ENCODE measurements around the gene ARID1B. TPM values are rescaled to one million over a fixed set of nuclear protein-coding genes. Genes with fewer than 3 reads are reported as not detected.
A peak's percentile ranks its signal among the peaks of the same experiment; 100 is the strongest.

The ARID1B gene
- total and polyA plus RNA-seq, 10 of the 15 experiments (the other 5 are each of a cell fraction or from before 2014, with no cell fraction given), result 24.7 to 133 (median 54.6) TPM

DNA sequence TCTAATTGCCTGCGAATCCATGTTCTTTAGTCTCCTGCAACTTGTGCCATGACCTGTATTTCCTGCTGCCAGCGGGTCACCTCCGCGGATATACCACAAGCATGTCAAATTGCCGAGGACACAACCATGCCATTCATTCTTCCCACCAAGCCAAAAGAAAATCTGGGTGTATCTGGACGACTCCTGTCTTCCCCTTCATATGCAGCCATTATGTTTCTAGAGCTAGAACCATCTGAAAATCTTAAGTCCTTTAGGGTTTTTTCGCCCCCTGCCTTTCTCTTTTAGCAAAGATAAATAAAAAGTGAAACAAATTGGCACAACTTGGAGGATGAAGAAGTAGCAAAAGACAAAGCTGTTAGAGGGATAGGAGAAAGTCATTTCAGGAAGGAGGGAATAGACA, 242.6 kb downstream of the ARID1B start:
- ChIA-PET SMC1A (ENCODE audit: uncharacterized antibody, unreplicated experiment) (interaction anchor here (0.6 to 2.5 kb wide), 28 partner anchors 9 to 455 kb away, joined by 3 to 13 read pairs (median 4); no protein-coding TSS in a partner anchor), POLR2A (interaction anchor here (0.6 to 2.0 kb wide), 4 partner anchors 10 to 68 kb away, joined by 3 to 5 read pairs (median 4); no protein-coding TSS in a partner anchor), CTCF (interaction anchor here (0.6 to 2.4 kb wide), 15 partner anchors 10 to 1351 kb away, joined by 3 to 8 read pairs (median 4); no protein-coding TSS in a partner anchor), RAD21 (ENCODE audit: unreplicated experiment) (interaction anchor here (0.8 to 4.2 kb wide), 22 partner anchors 19 to 383 kb away, joined by 3 to 14 read pairs (median 4); no protein-coding TSS in a partner anchor)
- Histone ChIP-seq H2AFZ (ENCODE audit: control insufficient read depth, low read depth, low read length) (no peak overlapping the region), H3K4me2 (ENCODE audit: control insufficient read depth, insufficient read depth) (peak overlapping the region; percentile 38), H3K4me3 (peak overlapping the region; percentile 54), H4K20me1 (ENCODE audit: control insufficient read depth, insufficient read depth) (no peaks in the 10 kb centered on the region), H3K4me1 (ENCODE audit: control insufficient read depth, insufficient read depth, low read length) (peaks cover 38% of the 10 kb centered on the region), H3K36me3 (ENCODE audit: control insufficient read depth in 2 of 2, insufficient read depth in 2 of 2, low read length in 1 of 2) (no peaks in the 10 kb centered on the region), H3K9me3 (replicated peaks; ENCODE audit: control insufficient read depth, insufficient read depth, low read length) (no peaks in the 10 kb centered on the region; the same call in 2 of the 3 replicates), H3K27me3 (replicated peaks in 1 of 2; ENCODE audit: control insufficient read depth in 2 of 2, insufficient read depth in 2 of 2, low read length in 1 of 2) (no peaks in the 10 kb centered on the region), H3K79me2 (ENCODE audit: control insufficient read depth, insufficient read depth, low read length) (peaks cover 95% of the 10 kb centered on the region), H3K27ac (ENCODE audit: control insufficient read depth, insufficient read depth) (peak overlapping the region; percentile 62; the same call in 1 of the 2 replicates), H3K9ac (ENCODE audit: control insufficient read depth, insufficient read depth, low read length) (peak overlapping the region; percentile 5; the same call in 1 of the 2 replicates)
- TF ChIP-seq IKZF1 (conservative IDR thresholded peaks at IDR 0.05) (peak; percentile 11; the same call in 1 of the 2 replicates), DPF2 (IDR thresholded peaks at IDR 0.05) (0 out of 2 replicates have a peak, but pooled peaks have one; percentile 2), BACH1 (IDR thresholded peaks at IDR 0.05; ENCODE audit: borderline replicate concordance) (0 out of 2 replicates have a peak, but pooled peaks have one; percentile 4), PAX5 (IDR thresholded peaks at IDR 0.05; ENCODE audit: borderline replicate concordance, low read depth, low read length) (no peak), GATAD2B (conservative IDR thresholded peaks at IDR 0.05; ENCODE audit: low read depth) (no peak), IKZF2 (IDR thresholded peaks at IDR 0.05) (peak; percentile 8 to 29; a peak in 2 of 4 replicates), RAD21 (IDR thresholded peaks at IDR 0.05; ENCODE audit: insufficient read depth, low read depth, low read length) (peak; percentile 47), YY1 (IDR thresholded peaks at IDR 0.05; ENCODE audit: low read depth, low read length) (0 out of 2 replicates have a peak, but pooled peaks have one; percentile 34)
- TF ChIP-seq, protein P1, sequence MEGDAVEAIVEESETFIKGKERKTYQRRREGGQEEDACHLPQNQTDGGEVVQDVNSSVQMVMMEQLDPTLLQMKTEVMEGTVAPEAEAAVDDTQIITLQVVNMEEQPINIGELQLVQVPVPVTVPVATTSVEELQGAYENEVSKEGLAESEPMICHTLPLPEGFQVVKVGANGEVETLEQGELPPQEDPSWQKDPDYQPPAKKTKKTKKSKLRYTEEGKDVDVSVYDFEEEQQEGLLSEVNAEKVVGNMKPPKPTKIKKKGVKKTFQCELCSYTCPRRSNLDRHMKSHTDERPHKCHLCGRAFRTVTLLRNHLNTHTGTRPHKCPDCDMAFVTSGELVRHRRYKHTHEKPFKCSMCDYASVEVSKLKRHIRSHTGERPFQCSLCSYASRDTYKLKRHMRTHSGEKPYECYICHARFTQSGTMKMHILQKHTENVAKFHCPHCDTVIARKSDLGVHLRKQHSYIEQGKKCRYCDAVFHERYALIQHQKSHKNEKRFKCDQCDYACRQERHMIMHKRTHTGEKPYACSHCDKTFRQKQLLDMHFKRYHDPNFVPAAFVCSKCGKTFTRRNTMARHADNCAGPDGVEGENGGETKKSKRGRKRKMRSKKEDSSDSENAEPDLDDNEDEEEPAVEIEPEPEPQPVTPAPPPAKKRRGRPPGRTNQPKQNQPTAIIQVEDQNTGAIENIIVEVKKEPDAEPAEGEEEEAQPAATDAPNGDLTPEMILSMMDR (IDR thresholded peaks at IDR 0.05 in 2 of 3, conservative IDR thresholded peaks at IDR 0.05 in 1 of 3; ENCODE audit: control insufficient read depth in 2 of 3, extremely low read depth in 1 of 3, insufficient read depth in 1 of 3, low read depth in 3 of 3, low read length in 3 of 3), result peak; percentile 5 to 32 (median 12); a peak in 2 of 6 replicates
- TF ChIP-seq, protein P2, sequence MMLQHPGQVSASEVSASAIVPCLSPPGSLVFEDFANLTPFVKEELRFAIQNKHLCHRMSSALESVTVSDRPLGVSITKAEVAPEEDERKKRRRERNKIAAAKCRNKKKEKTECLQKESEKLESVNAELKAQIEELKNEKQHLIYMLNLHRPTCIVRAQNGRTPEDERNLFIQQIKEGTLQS (IDR thresholded peaks at IDR 0.05; ENCODE audit: borderline replicate concordance, extremely low read depth, low read depth, low read length), result no peak
- TF ChIP-seq, protein P3, sequence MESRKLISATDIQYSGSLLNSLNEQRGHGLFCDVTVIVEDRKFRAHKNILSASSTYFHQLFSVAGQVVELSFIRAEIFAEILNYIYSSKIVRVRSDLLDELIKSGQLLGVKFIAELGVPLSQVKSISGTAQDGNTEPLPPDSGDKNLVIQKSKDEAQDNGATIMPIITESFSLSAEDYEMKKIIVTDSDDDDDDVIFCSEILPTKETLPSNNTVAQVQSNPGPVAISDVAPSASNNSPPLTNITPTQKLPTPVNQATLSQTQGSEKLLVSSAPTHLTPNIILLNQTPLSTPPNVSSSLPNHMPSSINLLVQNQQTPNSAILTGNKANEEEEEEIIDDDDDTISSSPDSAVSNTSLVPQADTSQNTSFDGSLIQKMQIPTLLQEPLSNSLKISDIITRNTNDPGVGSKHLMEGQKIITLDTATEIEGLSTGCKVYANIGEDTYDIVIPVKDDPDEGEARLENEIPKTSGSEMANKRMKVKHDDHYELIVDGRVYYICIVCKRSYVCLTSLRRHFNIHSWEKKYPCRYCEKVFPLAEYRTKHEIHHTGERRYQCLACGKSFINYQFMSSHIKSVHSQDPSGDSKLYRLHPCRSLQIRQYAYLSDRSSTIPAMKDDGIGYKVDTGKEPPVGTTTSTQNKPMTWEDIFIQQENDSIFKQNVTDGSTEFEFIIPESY (IDR thresholded peaks at IDR 0.05), result peak; percentile 70; the same call in 1 of the 2 replicates
- TF ChIP-seq, protein P4, sequence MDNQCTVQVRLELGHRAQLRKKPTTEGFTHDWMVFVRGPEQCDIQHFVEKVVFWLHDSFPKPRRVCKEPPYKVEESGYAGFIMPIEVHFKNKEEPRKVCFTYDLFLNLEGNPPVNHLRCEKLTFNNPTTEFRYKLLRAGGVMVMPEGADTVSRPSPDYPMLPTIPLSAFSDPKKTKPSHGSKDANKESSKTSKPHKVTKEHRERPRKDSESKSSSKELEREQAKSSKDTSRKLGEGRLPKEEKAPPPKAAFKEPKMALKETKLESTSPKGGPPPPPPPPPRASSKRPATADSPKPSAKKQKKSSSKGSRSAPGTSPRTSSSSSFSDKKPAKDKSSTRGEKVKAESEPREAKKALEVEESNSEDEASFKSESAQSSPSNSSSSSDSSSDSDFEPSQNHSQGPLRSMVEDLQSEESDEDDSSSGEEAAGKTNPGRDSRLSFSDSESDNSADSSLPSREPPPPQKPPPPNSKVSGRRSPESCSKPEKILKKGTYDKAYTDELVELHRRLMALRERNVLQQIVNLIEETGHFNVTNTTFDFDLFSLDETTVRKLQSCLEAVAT (IDR thresholded peaks at IDR 0.05), result peak; percentile 56
- DNase-seq (ENCODE audit: low read depth, low spot score) (no peak), ATAC-seq (no peak), FAIRE-seq (no peak)
- in situ Hi-C loops (cut with MboI), result no loop called here
- no TSS peak for BruUV-seq (replicated peaks)
- intact Hi-C loops (cut with micrococcal nuclease; ENCODE audit: unreplicated experiment), result loop anchor here (2.0 to 10.0 kb wide), 4 partner anchors 92 to 325 kb away; no protein-coding TSS in a partner anchor
- WGBS (ENCODE audit: insufficient coverage, insufficient replicate concordance, low lambda C conversion rate, missing lambda C conversion rate), result 28% methylated on average over 7 of the region's 7 CpGs

Data from GM12878 (cell line).